DND-41 (cell line): ENCODE results near the gene ATG9A.

Experiments used
- EZH2 ChIP-seq: IDR thresholded peaks from 3 replicates; pipeline ENCODE4 v1.6.1; 2012; ENCODE audit warnings: borderline replicate concordance, low read depth, mild to moderate bottlenecking, moderate library complexity, low read length, inconsistent platforms; ENCODE audit not compliant: severe bottlenecking
- TF ChIP-seq, protein P1 (sequence below): IDR thresholded peaks from 2 replicates; pipeline ENCODE4 v1.5.1; 2012; ENCODE audit warnings: borderline replicate concordance, low read length, moderate library complexity, mild to moderate bottlenecking; ENCODE audit not compliant: poor library complexity, severe bottlenecking; ENCODE audit errors: extremely low read depth

DNA sequence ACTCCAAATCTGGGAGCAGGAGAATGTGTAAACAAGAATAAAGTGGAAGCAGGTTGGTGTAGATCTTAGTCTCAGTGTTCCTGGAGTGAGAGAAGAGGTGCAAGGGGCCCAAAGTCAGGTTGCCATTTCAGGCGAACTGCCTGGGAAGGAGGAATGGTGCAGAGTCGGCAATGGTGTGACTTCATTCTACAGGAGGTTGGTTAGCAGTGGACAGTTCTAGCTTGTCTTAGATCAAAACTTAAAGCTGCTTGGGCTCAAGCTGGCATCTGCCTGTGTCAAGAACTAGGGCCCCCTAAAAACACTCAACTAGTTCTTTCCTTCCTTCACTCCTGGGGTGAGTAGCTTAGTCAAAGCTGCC is 19.4 kb upstream of the ATG9A start:
- TF ChIP-seq EZH2: no peak
- TF ChIP-seq, protein P1, sequence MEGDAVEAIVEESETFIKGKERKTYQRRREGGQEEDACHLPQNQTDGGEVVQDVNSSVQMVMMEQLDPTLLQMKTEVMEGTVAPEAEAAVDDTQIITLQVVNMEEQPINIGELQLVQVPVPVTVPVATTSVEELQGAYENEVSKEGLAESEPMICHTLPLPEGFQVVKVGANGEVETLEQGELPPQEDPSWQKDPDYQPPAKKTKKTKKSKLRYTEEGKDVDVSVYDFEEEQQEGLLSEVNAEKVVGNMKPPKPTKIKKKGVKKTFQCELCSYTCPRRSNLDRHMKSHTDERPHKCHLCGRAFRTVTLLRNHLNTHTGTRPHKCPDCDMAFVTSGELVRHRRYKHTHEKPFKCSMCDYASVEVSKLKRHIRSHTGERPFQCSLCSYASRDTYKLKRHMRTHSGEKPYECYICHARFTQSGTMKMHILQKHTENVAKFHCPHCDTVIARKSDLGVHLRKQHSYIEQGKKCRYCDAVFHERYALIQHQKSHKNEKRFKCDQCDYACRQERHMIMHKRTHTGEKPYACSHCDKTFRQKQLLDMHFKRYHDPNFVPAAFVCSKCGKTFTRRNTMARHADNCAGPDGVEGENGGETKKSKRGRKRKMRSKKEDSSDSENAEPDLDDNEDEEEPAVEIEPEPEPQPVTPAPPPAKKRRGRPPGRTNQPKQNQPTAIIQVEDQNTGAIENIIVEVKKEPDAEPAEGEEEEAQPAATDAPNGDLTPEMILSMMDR: no peak
